Naive thymus-derived CD4-positive, alpha-beta T cell (primary cell): Measurements from ENCODE around the gene PAX5. TPM values are rescaled to one million over a fixed set of nuclear protein-coding genes. Genes with fewer than 3 reads are reported as not detected.
A peak's percentile ranks its signal among the peaks of the same experiment; 100 is the strongest.
"Not testable (repeated sequence)": the region's sequence is repeated elsewhere in the genome, so short reads cannot be mapped to it uniquely, and the experiment has no call there.

ENCODE experiments used
- ATAC-seq: fragments of 150-1000 bp; cut with Tn5 transposase; 2 replicates; pipeline ENCODE4 v1.10.0; 2021; ENCODE audit warnings: mild to moderate bottlenecking, moderate library complexity
- CTCF ChIA-PET: fragments of 350-600 bp; sonication (Branson Sonifier 250); formaldehyde crosslinking; loops from one replicate; lab custom pipeline; 2021; ENCODE audit warnings: antibody characterized with exemption; lab: Charles Lee
- POLR2A ChIA-PET: fragments of 350-600 bp; sonication (Branson Sonifier 250); formaldehyde crosslinking; loops from one replicate; lab custom pipeline; 2021; ENCODE audit warnings: antibody characterized with exemption, inconsistent platforms; lab: Charles Lee
- DNase-seq, 9 donors: peaks; one replicate each; pipeline versions ENCODE4 v3.0.0 to v3.0.0-alpha.2; 2020 to 2022; ENCODE audit warnings: mixed read lengths in 1 of 9
- H3K27ac ChIP-seq: one replicate; pipeline ENCODE4 v1.7.0; 2013; ENCODE audit warnings: mild to moderate bottlenecking, low read depth, low read length, moderate library complexity
- H3K27me3 ChIP-seq, 2 donors: one replicate each; pipeline ENCODE4 v1.7.0; 2013; ENCODE audit warnings: low read length in 2 of 2, mild to moderate bottlenecking in 2 of 2, moderate library complexity in 2 of 2; ENCODE audit not compliant: control insufficient read depth in 2 of 2, insufficient read depth in 2 of 2
- H3K36me3 ChIP-seq, 3 experiments: 1 replicate in 2 of 3; 2 replicates in 1 of 3; pipeline ENCODE4 v1.7.0; 2013; ENCODE audit warnings: low read length in 3 of 3, mild to moderate bottlenecking in 3 of 3, moderate library complexity in 1 of 3; ENCODE audit not compliant: insufficient read depth in 3 of 3, control insufficient read depth in 2 of 3
- H3K4me1 ChIP-seq, 2 donors: one replicate each; pipeline ENCODE4 v1.7.0; 2013; ENCODE audit warnings: low read length in 2 of 2, mild to moderate bottlenecking in 2 of 2, moderate library complexity in 1 of 2; ENCODE audit not compliant: control insufficient read depth in 2 of 2, insufficient read depth in 2 of 2
- H3K4me3 ChIP-seq: 2 replicates; pipeline ENCODE4 v1.7.0; 2013; ENCODE audit warnings: mild to moderate bottlenecking, low read length
- H3K9me3 ChIP-seq, 3 experiments: 1 replicate in 2 of 3; 2 replicates in 1 of 3; pipeline ENCODE4 v1.7.0; 2013; ENCODE audit warnings: low read length in 3 of 3; ENCODE audit not compliant: control insufficient read depth in 2 of 3
- H3K27ac Mint-ChIP-seq, 9 donors: one replicate each; pipeline ENCODE4 v1.8.0; 2020 to 2022; ENCODE audit warnings: mixed read lengths in 9 of 9, mild to moderate bottlenecking in 8 of 9, moderate library complexity in 5 of 9, inconsistent platforms in 2 of 9
- H3K27me3 Mint-ChIP-seq, 5 donors: one replicate each; pipeline ENCODE4 v1.8.0; 2021 to 2022; ENCODE audit warnings: mixed read lengths in 5 of 5, mild to moderate bottlenecking in 1 of 5
- H3K36me3 Mint-ChIP-seq, 5 donors: one replicate each; pipeline ENCODE4 v1.8.0; 2020 to 2022; ENCODE audit warnings: mixed read lengths in 5 of 5, mild to moderate bottlenecking in 3 of 5, inconsistent platforms in 1 of 5
- H3K4me1 Mint-ChIP-seq, 7 donors: one replicate each; pipeline ENCODE4 v1.8.0; 2020 to 2022; ENCODE audit warnings: mixed read lengths in 7 of 7, mild to moderate bottlenecking in 3 of 7, inconsistent platforms in 1 of 7
- H3K4me3 Mint-ChIP-seq, 10 donors: one replicate each; pipeline ENCODE4 v1.8.0; 2020 to 2022; ENCODE audit warnings: mild to moderate bottlenecking in 10 of 10, mixed read lengths in 10 of 10, moderate library complexity in 6 of 10, inconsistent platforms in 2 of 10
- H3K9me3 Mint-ChIP-seq, 11 donors: one replicate each; pipeline ENCODE4 v1.8.0; 2020 to 2022; ENCODE audit warnings: mixed read lengths in 11 of 11, mild to moderate bottlenecking in 4 of 11, inconsistent platforms in 1 of 11, moderate library complexity in 1 of 11
- intact Hi-C, 2 donors: fragments of 100-400 bp; cut with micrococcal nuclease; formaldehyde crosslinking; loops; one replicate each; pipeline ENCODE4 v1.15.1; 2023
- polyA plus RNA-seq, 2 donors: library from polyadenylated mRNA; unstranded; fragments of 300-500 nt; fragmentation: Illumina TruSeq; gene quantifications; one replicate each; pipeline ENCODE4 v1.2.3, GENCODE V29; 2021
- total RNA-seq, 6 experiments: library from RNA in 5 of 6; stranded (reverse) in 5 of 6; gene quantifications; 1 replicate in 5 of 6; 2 replicates in 1 of 6; pipeline ENCODE4 v1.2.3 and lab custom pipeline; 2021 to 2026

PAX5 gene
- total and polyA plus RNA-seq, 7 experiments from 2014 or later = 0.10 to 8.0 (median 0.38) TPM; not detected in 1

DNA sequence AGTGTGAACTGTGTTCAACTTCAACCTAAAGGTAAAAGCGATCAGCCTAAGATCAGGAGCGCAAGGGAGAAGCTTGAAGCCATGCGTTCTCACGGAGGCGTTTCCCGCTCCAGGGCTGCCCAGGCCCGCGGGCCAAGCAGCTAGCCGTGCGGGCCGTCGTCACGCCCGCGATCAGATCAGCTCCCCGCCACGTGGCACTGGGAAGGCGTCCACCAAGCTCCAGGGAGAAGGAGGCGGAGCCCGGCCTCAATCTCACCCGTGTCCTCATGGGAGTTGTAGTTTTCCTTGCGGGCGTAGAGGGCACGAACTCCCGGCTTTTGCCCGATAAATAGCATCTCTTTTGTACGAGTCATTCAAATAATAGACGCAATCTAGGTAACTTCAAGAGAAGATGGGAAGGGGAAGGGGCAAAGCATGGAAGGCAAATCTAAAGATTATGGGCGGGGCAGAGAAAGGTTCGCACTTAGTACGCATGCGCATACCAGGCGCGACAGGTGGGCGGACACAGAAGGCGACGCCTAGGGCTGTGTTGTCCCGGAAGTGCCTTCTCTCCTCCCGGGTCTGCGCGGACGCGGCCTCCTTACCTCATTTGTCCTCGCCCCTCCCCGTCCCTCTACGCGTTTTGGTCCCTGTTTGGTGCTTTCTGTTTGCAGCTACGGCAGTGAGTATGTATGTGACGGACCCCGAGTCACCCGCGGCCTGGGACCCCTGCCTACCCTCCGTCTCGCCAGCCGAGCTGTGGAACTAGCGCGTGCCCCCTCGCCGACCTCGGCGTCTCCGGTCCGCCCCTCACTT, 45.5 kb upstream of the PAX5 start:
- ATAC-seq (peak; percentile 98), DNase-seq (peak; percentile 72 to 96 (median 94))
- ChIA-PET CTCF (interaction anchor here (0.6 to 0.7 kb wide), 2 partner anchors 40 to 525 kb away, joined by 3 to 5 read pairs; no protein-coding TSS in a partner anchor), POLR2A (interaction anchor here (0.9 to 6.1 kb wide), 6 partner anchors 16 to 67 kb away, joined by 3 to 68 read pairs (median 4); partner anchors contain the start of gene ZCCHC7)
- peaks cover 0 to 5% (median 0%) of the 10 kb centered on the region in 11 donors for H3K9me3 Mint-ChIP-seq
- intact Hi-C loops = loop anchor here (1.0 to 10.0 kb wide), 14 partner anchors 41 to 889 kb away; partner anchors contain the start of genes TOMM5 (in 2 of the 2), ZBTB5 (in 2 of the 2), ZCCHC7 (in 2 of the 2) and CLTA (in 1 of the 2)
- Histone ChIP-seq H3K9me3 (no peaks in the 10 kb centered on the region), H3K27me3 (no peaks in the 10 kb centered on the region), H3K36me3 (peaks cover 0 to 6% (median 0%) of the 10 kb centered on the region in 3 experiments), H3K4me1 (peaks cover 14 to 15% of the 10 kb centered on the region in 2 donors), H3K27ac (peak overlapping the region; percentile 99), H3K4me3 (peak overlapping the region; percentile 67)
- peaks cover 0 to 15% (median 5%) of the 10 kb centered on the region in 5 donors for H3K36me3 Mint-ChIP-seq
- peak overlapping the region; percentile 89 to 98 (median 95) for H3K4me3 Mint-ChIP-seq
- peaks cover 0 to 10% (median 3%) of the 10 kb centered on the region in 5 donors for H3K27me3 Mint-ChIP-seq
- peak overlapping the region; percentile 76 to 99 (median 97) for H3K27ac Mint-ChIP-seq
- peaks cover 33 to 56% (median 41%) of the 10 kb centered on the region in 7 donors for H3K4me1 Mint-ChIP-seq

DNA sequence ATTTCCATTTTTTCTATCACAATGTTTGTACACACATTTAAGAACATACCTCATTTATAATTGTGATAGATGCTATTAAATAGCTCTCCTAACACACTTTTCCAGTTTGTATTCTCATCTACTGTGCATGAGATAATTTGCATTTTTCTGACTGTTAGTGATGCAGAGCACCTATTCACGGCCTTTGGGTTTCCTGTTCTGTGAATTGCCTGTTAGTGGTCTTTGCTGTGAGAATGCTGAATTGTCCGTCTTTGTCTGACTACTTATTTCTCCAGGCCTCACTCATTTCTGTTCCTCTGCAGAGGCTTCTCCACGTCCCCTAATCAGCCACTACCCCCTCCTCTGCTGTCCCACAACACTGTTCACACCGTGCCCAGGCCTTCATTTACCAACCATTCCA, 40.7 kb upstream of the PAX5 start:
- H3K9me3 ChIP-seq, H3K36me3 Mint-ChIP-seq, H3K9me3 Mint-ChIP-seq, DNase-seq, H3K4me3 Mint-ChIP-seq, ATAC-seq, H3K27ac ChIP-seq, H3K27me3 ChIP-seq, H3K4me3 ChIP-seq, H3K27ac Mint-ChIP-seq, H3K4me1 ChIP-seq, H3K36me3 ChIP-seq: not testable (repeated sequence)
- H3K4me1 Mint-ChIP-seq = peaks cover 0 to 15% (median 9%) of the 10 kb centered on the region in 7 donors
- peaks cover 0 to 14% (median 3%) of the 10 kb centered on the region in 5 donors for H3K27me3 Mint-ChIP-seq
- intact Hi-C loops = loop anchor here (5.0 kb wide), 3 partner anchors 37 to 518 kb away; partner anchors contain the start of gene TOMM5 (in 1 of the 2)
- POLR2A ChIA-PET = interaction anchor here (0.6 kb wide), 2 partner anchors 72 to 278 kb away, joined by 3 to 4 read pairs; no protein-coding TSS in a partner anchor
- CTCF ChIA-PET = interaction anchor here (1.0 kb wide), 1 partner anchor 45 kb away, joined by 3 read pairs; no protein-coding TSS in a partner anchor

DNA sequence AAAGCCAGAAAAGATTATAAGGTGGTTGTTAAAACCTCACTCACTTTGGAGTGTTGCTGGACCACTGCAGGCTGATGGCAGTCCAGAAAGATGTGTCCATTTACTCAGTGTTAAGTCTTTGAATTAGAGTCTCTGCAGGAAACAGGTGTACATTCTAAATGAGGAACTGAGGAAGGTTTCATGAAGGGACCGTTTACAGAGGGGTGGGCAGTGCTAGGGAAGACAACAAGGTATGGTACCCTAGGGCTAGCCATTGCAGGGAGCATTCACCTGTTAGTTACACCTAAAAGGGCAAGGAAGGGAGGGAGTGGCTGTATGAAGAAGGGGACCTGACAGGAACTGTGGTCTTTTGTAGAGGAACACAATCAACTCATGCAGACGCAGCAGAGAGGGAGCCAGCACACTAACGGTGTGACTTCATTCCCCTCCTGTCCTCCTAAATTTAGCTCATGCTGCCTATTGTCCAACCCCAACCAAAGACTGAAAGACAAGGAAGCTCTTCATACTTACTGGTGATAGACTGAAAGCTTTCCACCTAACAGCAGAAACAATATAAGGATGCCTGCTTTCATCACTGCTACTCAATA, 32.2 kb upstream of the PAX5 start:
- H3K27me3 Mint-ChIP-seq = peaks cover 16 to 44% (median 29%) of the 10 kb centered on the region in 5 donors
- no peaks in the 10 kb centered on the region for H3K36me3 Mint-ChIP-seq
- ChIA-PET POLR2A (no interaction called here), CTCF (no interaction called here)
- Histone ChIP-seq H3K36me3 (no peaks in the 10 kb centered on the region), H3K27ac (no peak overlapping the region), H3K4me1 (no peaks in the 10 kb centered on the region), H3K9me3 (no peaks in the 10 kb centered on the region), H3K4me3 (no peak overlapping the region), H3K27me3 (peaks cover 0 to 4% of the 10 kb centered on the region in 2 donors)
- H3K27ac Mint-ChIP-seq = no peak overlapping the region
- DNase-seq (no peak), ATAC-seq (no peak)
- H3K4me3 Mint-ChIP-seq = no peak overlapping the region
- intact Hi-C loops = no loop called here
- H3K9me3 Mint-ChIP-seq = peaks cover 0 to 6% (median 0%) of the 10 kb centered on the region in 11 donors
- peaks cover 0 to 2% (median 0%) of the 10 kb centered on the region in 7 donors for H3K4me1 Mint-ChIP-seq

- H3K36me3 ChIP-seq = no peaks in the 10 kb centered on the region
- no peaks in the 10 kb centered on the region for H3K9me3 ChIP-seq
- ATAC-seq (no peak), DNase-seq (no peak)
- Mint-ChIP-seq H3K27me3 (peaks cover 26 to 50% (median 40%) of the 10 kb centered on the region in 5 donors), H3K9me3 (peaks cover 0 to 4% (median 0%) of the 10 kb centered on the region in 11 donors), H3K27ac (no peak overlapping the region), H3K4me1 (no peaks in the 10 kb centered on the region), H3K4me3 (no peak overlapping the region), H3K36me3 (no peaks in the 10 kb centered on the region)
- POLR2A ChIA-PET = no interaction called here
- H3K4me3 ChIP-seq = no peak overlapping the region
- CTCF ChIA-PET = no interaction called here
- peaks cover 0 to 7% of the 10 kb centered on the region in 2 donors for H3K27me3 ChIP-seq
- H3K27ac ChIP-seq = no peak overlapping the region
- H3K4me1 ChIP-seq = no peaks in the 10 kb centered on the region
- intact Hi-C loops = no loop called here
These were observed 28.3 kb upstream of the PAX5 start for GRCh38 chr9:37062336-37062735.

DNA sequence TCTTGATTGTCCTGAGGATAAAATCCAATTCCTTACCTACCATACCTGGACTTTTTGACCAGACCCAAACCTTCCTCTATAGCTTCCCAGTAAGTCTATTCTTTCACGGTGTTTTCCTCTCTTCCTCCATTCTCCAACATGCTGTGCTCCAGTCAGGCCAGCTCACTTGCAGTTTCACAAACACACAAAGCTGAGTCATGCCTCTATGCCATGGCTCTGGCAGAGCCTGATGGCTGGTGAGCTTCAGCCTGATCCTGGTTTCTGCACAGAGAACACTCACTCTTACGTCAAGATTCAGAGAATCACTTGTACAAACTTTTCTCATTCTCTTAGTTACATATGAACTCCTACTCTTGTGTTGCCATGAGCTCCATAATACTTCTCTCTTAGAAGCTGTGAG, 27.7 kb upstream of the PAX5 start:
- CTCF ChIA-PET = no interaction called here
- H3K27me3 Mint-ChIP-seq = peaks cover 26 to 48% (median 40%) of the 10 kb centered on the region in 5 donors
- POLR2A ChIA-PET = no interaction called here

GRCh38 chr9:37060833-37061232, 26.8 kb upstream of the PAX5 start:
- no peak for ATAC-seq
- Mint-ChIP-seq H3K27ac (no peak overlapping the region), H3K9me3 (peaks cover 0 to 4% (median 0%) of the 10 kb centered on the region in 11 donors), H3K4me3 (no peak overlapping the region), H3K4me1 (no peaks in the 10 kb centered on the region), H3K27me3 (peaks cover 34 to 46% (median 40%) of the 10 kb centered on the region in 5 donors), H3K36me3 (no peaks in the 10 kb centered on the region)
- no peak for DNase-seq
- CTCF ChIA-PET = no interaction called here
- Histone ChIP-seq H3K4me3 (no peak overlapping the region), H3K4me1 (no peaks in the 10 kb centered on the region), H3K36me3 (no peaks in the 10 kb centered on the region), H3K9me3 (no peaks in the 10 kb centered on the region), H3K27ac (no peak overlapping the region), H3K27me3 (peaks cover 0 to 7% of the 10 kb centered on the region in 2 donors)
- POLR2A ChIA-PET = no interaction called here
- intact Hi-C loops = no loop called here

More for the DNA sequence above, 27.7 kb upstream of the PAX5 start:
- ATAC-seq (peak; percentile 24), DNase-seq (no peak)
- peaks cover 0 to 7% of the 10 kb centered on the region in 2 donors for H3K27me3 ChIP-seq
- H3K4me1 Mint-ChIP-seq = no peaks in the 10 kb centered on the region
- intact Hi-C loops = no loop called here
- H3K36me3 Mint-ChIP-seq = no peaks in the 10 kb centered on the region
- H3K4me3 Mint-ChIP-seq = no peak overlapping the region
- no peaks in the 10 kb centered on the region for H3K36me3 ChIP-seq
- H3K27ac Mint-ChIP-seq = no peak overlapping the region
- H3K27ac ChIP-seq = no peak overlapping the region
- H3K4me1 ChIP-seq = no peaks in the 10 kb centered on the region
- no peak overlapping the region for H3K4me3 ChIP-seq
- H3K9me3 ChIP-seq = no peaks in the 10 kb centered on the region
- H3K9me3 Mint-ChIP-seq = peaks cover 0 to 4% (median 0%) of the 10 kb centered on the region in 11 donors
